BJ (cell line): ENCODE results near the gene FBXO42. TPM values are rescaled to one million over a fixed set of nuclear protein-coding genes. Genes with fewer than 3 reads are reported as not detected.

Experiments used
- CTCF ChIA-PET: fragments of 350-600 bp; formaldehyde crosslinking; extraction: SDS; loops from one replicate; lab custom pipeline; 2021; ENCODE audit warnings: antibody characterized with exemption, inconsistent platforms; lab: Yijun Ruan, JAX
- POLR2A ChIA-PET: fragments of 300-600 bp; sonication (Branson Sonifier 250); formaldehyde crosslinking; extraction: SDS; loops from one replicate; lab custom pipeline; 2021; ENCODE audit warnings: antibody characterized with exemption; lab: Charles Lee
- DNase-seq: peaks from one replicate; pipeline ENCODE4 v3.0.0-alpha.2; 2011; ENCODE audit warnings: low read depth
- H3K27me3 ChIP-seq: 2 replicates; pipeline ENCODE4 v1.6.0; 2011; ENCODE audit warnings: low read length; ENCODE audit not compliant: control insufficient read depth, insufficient read depth
- H3K36me3 ChIP-seq: 2 replicates; pipeline ENCODE4 v1.5.1; 2011; ENCODE audit warnings: low read length; ENCODE audit not compliant: control insufficient read depth, insufficient read depth
- H3K4me3 ChIP-seq: 2 replicates; pipeline ENCODE4 v1.5.1; 2011; ENCODE audit warnings: low read depth, mild to moderate bottlenecking, control low read depth, low read length
- polyA plus RNA-seq: library from polyadenylated mRNA; depleted of rRNA; stranded (reverse); fragments of >200 nt; gene quantifications from 2 replicates; pipeline ENCODE4 v1.2.3, GENCODE V29; 2011
- TF ChIP-seq, protein P1 (sequence below): IDR thresholded peaks from 2 replicates; pipeline ENCODE4 v1.5.1; 2011; ENCODE audit warnings: low read depth, mild to moderate bottlenecking, control low read depth, inconsistent platforms, low read length, moderate library complexity; ENCODE audit not compliant: insufficient read depth

FBXO42 gene
- polyA plus RNA-seq, 1 experiment, result 31.7 TPM

DNA sequence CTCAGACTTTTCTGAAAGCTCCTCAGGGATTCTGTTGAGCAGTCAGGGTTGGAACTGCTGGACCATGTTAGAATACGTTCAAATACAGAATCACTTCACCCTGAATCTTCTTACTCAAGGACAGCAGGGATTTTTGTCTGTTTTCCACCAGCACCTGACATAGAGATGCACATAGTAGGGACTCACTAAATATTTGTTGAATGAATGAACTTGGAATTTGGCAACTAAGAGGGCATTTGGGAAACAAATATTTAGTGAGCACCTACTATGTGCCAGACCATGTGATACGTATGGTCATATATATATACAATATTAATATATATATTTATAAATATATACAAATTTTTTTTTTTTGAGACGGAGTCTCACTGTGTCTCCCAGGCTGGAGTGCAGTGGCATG lies 4.6 kb upstream of the FBXO42 start:
- DNase-seq, result no peak
- H3K4me3 ChIP-seq, result no peak overlapping the region
- TF ChIP-seq, protein P1, sequence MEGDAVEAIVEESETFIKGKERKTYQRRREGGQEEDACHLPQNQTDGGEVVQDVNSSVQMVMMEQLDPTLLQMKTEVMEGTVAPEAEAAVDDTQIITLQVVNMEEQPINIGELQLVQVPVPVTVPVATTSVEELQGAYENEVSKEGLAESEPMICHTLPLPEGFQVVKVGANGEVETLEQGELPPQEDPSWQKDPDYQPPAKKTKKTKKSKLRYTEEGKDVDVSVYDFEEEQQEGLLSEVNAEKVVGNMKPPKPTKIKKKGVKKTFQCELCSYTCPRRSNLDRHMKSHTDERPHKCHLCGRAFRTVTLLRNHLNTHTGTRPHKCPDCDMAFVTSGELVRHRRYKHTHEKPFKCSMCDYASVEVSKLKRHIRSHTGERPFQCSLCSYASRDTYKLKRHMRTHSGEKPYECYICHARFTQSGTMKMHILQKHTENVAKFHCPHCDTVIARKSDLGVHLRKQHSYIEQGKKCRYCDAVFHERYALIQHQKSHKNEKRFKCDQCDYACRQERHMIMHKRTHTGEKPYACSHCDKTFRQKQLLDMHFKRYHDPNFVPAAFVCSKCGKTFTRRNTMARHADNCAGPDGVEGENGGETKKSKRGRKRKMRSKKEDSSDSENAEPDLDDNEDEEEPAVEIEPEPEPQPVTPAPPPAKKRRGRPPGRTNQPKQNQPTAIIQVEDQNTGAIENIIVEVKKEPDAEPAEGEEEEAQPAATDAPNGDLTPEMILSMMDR, result no peak
- H3K27me3 ChIP-seq, result no peaks in the 10 kb centered on the region
- POLR2A ChIA-PET, result no interaction called here
- H3K36me3 ChIP-seq, result no peaks in the 10 kb centered on the region
- CTCF ChIA-PET, result interaction anchor here (0.6 kb wide), 1 partner anchor 20 kb away, joined by 5 read pairs; no protein-coding TSS in a partner anchor

DNA sequence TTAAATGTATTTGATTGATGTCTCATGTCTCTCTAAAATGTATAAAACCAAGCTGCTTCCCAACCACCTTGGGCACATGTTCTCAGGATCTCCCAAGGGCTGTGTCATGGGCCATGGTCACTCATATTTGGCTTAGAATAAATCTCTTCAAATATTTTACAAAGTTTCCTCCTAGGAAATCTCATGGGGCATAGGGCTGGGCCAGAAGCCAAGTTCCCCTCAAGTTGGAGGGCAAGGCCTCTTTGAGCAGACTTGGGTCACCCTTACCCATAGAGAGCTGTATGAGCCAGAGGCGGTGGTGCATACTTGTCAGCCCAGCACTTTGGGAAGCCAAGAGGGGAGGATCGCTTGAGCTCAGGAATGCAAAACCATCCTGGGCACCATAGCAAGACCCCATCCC lies 2.3 kb upstream of the FBXO42 start:
- POLR2A ChIA-PET, result no interaction called here
- Histone ChIP-seq H3K4me3 (no peak overlapping the region), H3K36me3 (no peaks in the 10 kb centered on the region), H3K27me3 (no peaks in the 10 kb centered on the region)
- TF ChIP-seq, protein P1, result no peak
- CTCF ChIA-PET, result interaction anchor here (0.8 to 4.2 kb wide), 2 partner anchors 9 to 282 kb away, joined by 3 to 28 read pairs; no protein-coding TSS in a partner anchor
- no peak for DNase-seq

DNA sequence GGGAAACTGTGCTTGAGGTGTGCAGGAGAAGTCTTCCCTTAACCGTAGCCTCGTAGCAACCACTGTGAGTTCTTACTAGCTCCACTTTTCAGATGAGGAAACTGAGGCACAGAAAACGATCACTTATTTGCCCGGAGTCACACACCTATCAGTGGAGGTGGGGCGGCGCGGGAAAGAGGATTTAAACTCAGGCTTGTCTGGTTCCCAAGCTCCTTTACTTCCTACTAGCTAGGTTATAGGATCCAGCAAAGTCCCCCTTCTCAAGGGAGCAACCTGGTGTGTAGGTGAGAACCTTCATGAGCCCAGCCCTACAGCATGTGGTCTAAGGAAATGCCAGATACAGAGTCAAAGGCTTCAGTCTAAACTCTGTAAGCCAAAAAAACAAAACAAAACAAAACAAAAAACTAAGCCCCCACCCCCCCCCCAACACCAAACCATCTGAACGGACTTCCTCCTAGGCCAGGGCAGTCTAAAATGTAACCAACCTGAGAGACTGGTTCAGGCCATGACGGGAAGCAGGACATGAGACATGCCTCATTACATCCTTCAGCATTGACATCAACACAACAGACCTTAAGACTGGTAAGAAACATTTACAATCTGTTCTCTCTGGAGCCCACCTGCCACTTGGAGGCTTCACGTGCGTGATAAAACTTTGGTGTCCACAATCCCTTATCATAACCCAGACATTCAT lies 709 bp upstream of the FBXO42 start:
- Histone ChIP-seq H3K4me3 (peak overlapping the region; percentile 26), H3K36me3 (no peaks in the 10 kb centered on the region), H3K27me3 (no peaks in the 10 kb centered on the region)
- ChIA-PET POLR2A (no interaction called here), CTCF (interaction anchor here (1.0 to 4.2 kb wide), 5 partner anchors 10 to 274 kb away, joined by 3 to 28 read pairs (median 5); no protein-coding TSS in a partner anchor)
- DNase-seq, result no peak
- TF ChIP-seq, protein P1, result no peak

DNA sequence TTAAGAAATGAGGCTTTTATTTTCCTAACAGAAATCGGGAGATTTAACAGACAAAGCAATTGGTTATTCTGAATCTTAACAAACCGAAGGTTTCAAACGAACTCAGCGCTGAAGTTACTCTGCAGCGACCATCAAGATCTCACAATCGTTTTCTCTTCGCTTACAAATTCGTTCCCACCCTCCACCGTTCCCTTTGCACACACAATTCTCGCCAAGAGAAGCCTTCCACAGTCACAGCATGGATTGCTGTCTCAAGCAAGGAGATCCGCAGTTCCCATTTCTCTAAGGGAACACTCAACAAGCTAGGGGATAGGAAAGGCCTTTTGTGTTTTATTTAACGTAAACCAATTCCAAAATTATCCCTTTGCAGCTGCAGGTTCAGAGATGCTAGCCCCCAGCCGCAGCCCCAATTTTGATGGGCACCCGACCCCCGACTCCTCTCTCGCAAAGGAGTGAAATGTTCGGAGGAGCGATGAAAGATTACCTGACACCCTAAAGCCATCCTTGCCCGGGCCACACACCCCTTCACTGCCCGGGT lies 755 bp downstream of the FBXO42 start:
- POLR2A ChIA-PET, result no interaction called here
- no peak for DNase-seq
- Histone ChIP-seq H3K27me3 (no peaks in the 10 kb centered on the region), H3K4me3 (peak overlapping the region; percentile 81), H3K36me3 (no peaks in the 10 kb centered on the region)
- TF ChIP-seq, protein P1, result no peak
- CTCF ChIA-PET, result interaction anchor here (0.7 to 4.2 kb wide), 5 partner anchors 12 to 273 kb away, joined by 3 to 28 read pairs (median 5); no protein-coding TSS in a partner anchor

DNA sequence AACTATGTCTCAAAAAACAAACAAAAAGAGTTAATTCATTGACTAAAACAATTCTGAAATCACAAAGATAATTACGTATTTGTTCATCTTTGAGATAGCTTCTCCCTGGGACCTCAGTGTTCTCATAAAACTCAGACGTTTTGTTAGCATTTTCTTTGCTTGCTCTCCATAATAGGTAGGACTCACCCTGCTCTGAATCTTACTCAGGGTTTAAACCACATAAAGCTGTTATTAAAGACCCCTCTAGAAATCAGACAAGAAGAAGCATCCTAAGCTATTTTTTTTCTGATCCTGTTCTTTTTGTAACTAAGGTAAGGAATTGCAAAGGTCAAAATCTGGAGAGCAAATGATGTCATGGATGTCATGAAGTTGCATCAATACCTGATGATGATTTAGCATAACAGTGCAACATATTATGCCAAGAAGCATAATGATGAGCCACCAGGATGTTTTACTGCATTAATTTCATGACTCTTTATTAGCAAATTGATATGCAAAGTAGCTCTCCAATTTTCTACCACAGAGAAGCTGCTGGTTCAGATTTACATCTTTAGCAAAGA lies 2.4 kb downstream of the FBXO42 start:
- CTCF ChIA-PET, result interaction anchor here (0.6 kb wide), 1 partner anchor 156 kb away, joined by 3 read pairs; no protein-coding TSS in a partner anchor
- no peak for DNase-seq
- Histone ChIP-seq H3K4me3 (no peak overlapping the region), H3K36me3 (no peaks in the 10 kb centered on the region), H3K27me3 (no peaks in the 10 kb centered on the region)
- TF ChIP-seq, protein P1, result no peak
- POLR2A ChIA-PET, result no interaction called here
